Calu3 (cell line): Measurements from ENCODE around the gene KRT86. TPM values are rescaled to one million over a fixed set of nuclear protein-coding genes. Genes with fewer than 3 reads are reported as not detected.
"Not testable (repeated sequence)": the region's sequence is repeated elsewhere in the genome, so short reads cannot be mapped to it uniquely, and the experiment has no call there.

Source experiments
- BruUV-seq: library from RNA; stranded (reverse); fragments of 400-500 nt; replicated peaks from 2 replicates; lab custom pipeline; 2021; lab: Mats Ljungman, UMichigan
- CTCF ChIA-PET: fragments of 300-600 bp; sonication (Branson Sonifier 250); formaldehyde crosslinking; loops from one replicate; lab custom pipeline; 2022; ENCODE audit warnings: antibody characterized with exemption; lab: Charles Lee
- DNase-seq: peaks from one replicate; pipeline ENCODE4 v3.0.0; 2022
- H3K27ac Mint-ChIP-seq: one replicate; pipeline ENCODE4 v1.8.0; 2022; ENCODE audit warnings: mixed read lengths; ENCODE audit not compliant: unreplicated experiment
- H3K27me3 Mint-ChIP-seq: one replicate; pipeline ENCODE4 v1.8.0; 2022; ENCODE audit warnings: mixed read lengths; ENCODE audit not compliant: unreplicated experiment
- H3K36me3 Mint-ChIP-seq: one replicate; pipeline ENCODE4 v1.8.0; 2022; ENCODE audit warnings: mild to moderate bottlenecking, moderate library complexity, mixed read lengths; ENCODE audit not compliant: insufficient read depth, unreplicated experiment
- H3K4me1 Mint-ChIP-seq: one replicate; pipeline ENCODE4 v1.8.0; 2022; ENCODE audit warnings: mild to moderate bottlenecking, low read depth, mixed read lengths; ENCODE audit not compliant: unreplicated experiment
- H3K4me3 Mint-ChIP-seq: one replicate; pipeline ENCODE4 v1.8.0; 2022; ENCODE audit warnings: mild to moderate bottlenecking, low read depth, moderate library complexity, mixed read lengths; ENCODE audit not compliant: unreplicated experiment
- H3K9me3 Mint-ChIP-seq: one replicate; pipeline ENCODE4 v1.8.0; 2022; ENCODE audit warnings: low read depth, mixed read lengths; ENCODE audit not compliant: unreplicated experiment
- intact Hi-C: fragments of 100-400 bp; cut with micrococcal nuclease; formaldehyde crosslinking; loops from one replicate; pipeline ENCODE4 v1.10.0; 2022; ENCODE audit not compliant: unreplicated experiment
- total RNA-seq: library from RNA; stranded (reverse); gene quantifications from 2 replicates; pipeline ENCODE4 v1.2.3, GENCODE V29; 2022
- TF ChIP-seq, protein P1 (sequence below): fragments of 200-600 bp; IDR thresholded peaks from one replicate; pipeline ENCODE4 v1.8.0; 2022; ENCODE audit warnings: antibody characterized with exemption; ENCODE audit not compliant: unreplicated experiment

The KRT86 gene
- total RNA-seq, 1 experiment from 2014 or later: 3.6 TPM

DNA sequence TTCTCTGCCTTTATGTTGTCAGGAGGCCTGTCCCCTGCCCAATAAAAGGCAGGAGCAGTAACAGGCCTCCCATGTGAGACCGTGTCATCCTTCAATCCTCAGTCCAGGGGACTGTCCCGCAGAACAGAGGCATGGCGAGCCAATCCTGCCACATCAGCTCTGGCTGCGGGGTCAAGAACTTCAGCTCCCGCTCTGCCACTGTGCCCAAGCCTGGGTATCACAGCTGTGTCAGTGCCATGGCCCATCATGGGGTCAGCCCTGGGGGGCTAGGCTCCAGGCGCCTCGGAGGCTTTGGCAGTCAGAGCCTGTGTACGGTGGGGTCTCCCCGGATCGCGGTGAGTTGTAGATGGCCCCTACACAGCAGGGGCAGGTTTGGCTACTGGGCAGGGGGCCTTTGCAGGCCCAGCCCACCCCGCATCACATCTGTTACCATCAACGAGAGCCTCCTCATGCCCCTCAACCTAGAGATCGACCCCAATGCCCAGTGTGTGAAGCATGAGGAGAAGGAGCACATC lies 66.7 kb downstream of the KRT86 start:
- H3K36me3 Mint-ChIP-seq: peaks cover 6% of the 10 kb centered on the region
- TF ChIP-seq, protein P1, sequence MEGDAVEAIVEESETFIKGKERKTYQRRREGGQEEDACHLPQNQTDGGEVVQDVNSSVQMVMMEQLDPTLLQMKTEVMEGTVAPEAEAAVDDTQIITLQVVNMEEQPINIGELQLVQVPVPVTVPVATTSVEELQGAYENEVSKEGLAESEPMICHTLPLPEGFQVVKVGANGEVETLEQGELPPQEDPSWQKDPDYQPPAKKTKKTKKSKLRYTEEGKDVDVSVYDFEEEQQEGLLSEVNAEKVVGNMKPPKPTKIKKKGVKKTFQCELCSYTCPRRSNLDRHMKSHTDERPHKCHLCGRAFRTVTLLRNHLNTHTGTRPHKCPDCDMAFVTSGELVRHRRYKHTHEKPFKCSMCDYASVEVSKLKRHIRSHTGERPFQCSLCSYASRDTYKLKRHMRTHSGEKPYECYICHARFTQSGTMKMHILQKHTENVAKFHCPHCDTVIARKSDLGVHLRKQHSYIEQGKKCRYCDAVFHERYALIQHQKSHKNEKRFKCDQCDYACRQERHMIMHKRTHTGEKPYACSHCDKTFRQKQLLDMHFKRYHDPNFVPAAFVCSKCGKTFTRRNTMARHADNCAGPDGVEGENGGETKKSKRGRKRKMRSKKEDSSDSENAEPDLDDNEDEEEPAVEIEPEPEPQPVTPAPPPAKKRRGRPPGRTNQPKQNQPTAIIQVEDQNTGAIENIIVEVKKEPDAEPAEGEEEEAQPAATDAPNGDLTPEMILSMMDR: no peak
- H3K9me3 Mint-ChIP-seq: no peaks in the 10 kb centered on the region
- CTCF ChIA-PET: no interaction called here
- H3K27ac Mint-ChIP-seq: no peak overlapping the region
- peaks cover 17% of the 10 kb centered on the region for H3K27me3 Mint-ChIP-seq
- BruUV-seq: no TSS peak
- H3K4me3 Mint-ChIP-seq: no peak overlapping the region
- intact Hi-C loops: no loop called here
- no peak for DNase-seq
- H3K4me1 Mint-ChIP-seq: peaks cover 26% of the 10 kb centered on the region

DNA sequence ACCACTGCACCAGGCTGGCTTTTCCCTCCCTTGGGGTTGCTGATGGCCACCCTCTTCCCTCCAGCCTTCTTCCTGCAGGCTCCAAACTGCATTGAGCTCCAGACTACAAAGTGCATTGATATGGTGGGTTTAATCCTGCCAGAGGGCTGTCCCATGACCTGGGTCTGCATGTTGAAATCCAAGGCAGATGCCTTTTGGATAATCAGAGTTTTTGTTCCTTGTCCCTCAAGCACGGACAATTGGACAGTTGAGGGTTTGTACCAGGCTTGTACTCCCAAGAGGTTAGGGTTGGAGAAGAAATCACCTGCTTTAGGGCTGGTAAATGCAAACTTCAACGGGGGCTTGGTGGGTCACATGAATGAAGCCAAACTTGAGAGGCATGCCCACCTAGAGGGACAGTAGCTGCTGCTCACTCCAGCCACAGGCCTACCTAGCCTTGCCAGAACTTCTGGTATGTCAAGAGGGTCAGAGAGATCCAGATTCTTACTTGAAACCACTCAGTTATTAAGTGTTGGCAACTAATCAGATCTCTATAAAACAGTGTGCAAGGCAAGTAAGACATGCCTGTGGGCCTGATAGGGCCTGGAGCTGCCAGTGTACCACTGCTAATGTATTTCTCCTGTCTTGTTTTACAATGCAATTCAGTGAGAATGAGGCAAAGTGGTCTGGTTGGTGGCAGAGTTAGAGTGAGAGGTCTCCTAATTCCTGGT lies 68.5 kb downstream of the KRT86 start:
- H3K27ac Mint-ChIP-seq: no peak overlapping the region
- CTCF ChIA-PET: no interaction called here
- peaks cover 28% of the 10 kb centered on the region for H3K4me1 Mint-ChIP-seq
- TF ChIP-seq, protein P1: no peak
- H3K4me3 Mint-ChIP-seq: no peak overlapping the region
- no peaks in the 10 kb centered on the region for H3K9me3 Mint-ChIP-seq
- intact Hi-C loops: no loop called here
- DNase-seq: no peak
- H3K36me3 Mint-ChIP-seq: peaks cover 6% of the 10 kb centered on the region
- peaks cover 17% of the 10 kb centered on the region for H3K27me3 Mint-ChIP-seq
- BruUV-seq: no TSS peak

DNA sequence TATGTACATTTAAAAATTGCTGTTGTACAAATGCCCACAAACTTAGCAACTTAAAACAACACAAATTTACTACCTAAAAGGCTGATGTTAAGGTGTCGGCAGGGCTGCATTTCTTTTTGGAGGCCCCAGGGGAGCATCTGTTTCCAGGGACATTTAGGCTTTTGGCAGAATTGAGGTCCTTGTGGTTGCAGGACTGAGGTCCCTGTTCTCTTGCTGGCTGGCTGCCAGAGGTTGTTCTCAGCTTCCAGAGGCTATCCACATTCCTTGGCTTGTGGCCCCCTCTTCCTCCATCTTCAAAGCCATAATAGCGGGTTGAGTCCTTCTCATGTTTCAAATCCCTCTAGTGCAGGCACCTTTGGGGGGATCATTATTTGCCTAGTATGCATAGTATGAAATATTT lies 69.1 kb downstream of the KRT86 start:
- CTCF ChIA-PET: no interaction called here
- Mint-ChIP-seq H3K9me3 (no peaks in the 10 kb centered on the region), H3K27me3 (peaks cover 12% of the 10 kb centered on the region), H3K36me3 (peaks cover 6% of the 10 kb centered on the region), H3K4me3 (no peak overlapping the region), H3K27ac (no peak overlapping the region), H3K4me1 (peaks cover 28% of the 10 kb centered on the region)
- DNase-seq: no peak
- TF ChIP-seq, protein P1: no peak
- BruUV-seq: no TSS peak
- intact Hi-C loops: no loop called here

DNA sequence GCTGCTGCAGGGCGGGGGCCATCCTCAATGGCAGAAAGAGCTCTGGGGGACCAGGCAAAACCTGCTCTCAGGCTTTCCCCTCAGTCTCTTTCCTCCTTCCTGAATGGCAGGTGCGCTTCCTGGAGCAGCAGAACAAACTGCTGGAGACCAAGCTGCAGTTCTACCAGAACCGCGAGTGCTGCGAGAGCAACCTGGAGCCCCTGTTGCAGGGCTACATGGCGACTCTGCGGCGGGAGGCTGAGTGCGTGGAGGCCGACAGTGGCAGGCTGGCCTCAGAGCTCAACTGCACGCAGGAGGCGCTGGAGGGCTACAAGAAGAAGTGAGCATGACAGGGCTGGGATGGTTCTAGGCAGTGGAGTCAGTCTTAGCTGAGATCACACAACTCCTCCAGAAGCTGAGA lies 69.7 kb downstream of the KRT86 start:
- no peaks in the 10 kb centered on the region for H3K9me3 Mint-ChIP-seq
- H3K4me1 Mint-ChIP-seq: peaks cover 28% of the 10 kb centered on the region
- H3K27ac Mint-ChIP-seq: no peak overlapping the region
- no peak for DNase-seq
- peaks cover 6% of the 10 kb centered on the region for H3K36me3 Mint-ChIP-seq
- no TSS peak for BruUV-seq
- no peak overlapping the region for H3K4me3 Mint-ChIP-seq
- CTCF ChIA-PET: interaction anchor here (2.3 kb wide), 1 partner anchor 29 kb away, joined by 7 read pairs; no protein-coding TSS in a partner anchor
- intact Hi-C loops: no loop called here
- TF ChIP-seq, protein P1: no peak
- peaks cover 7% of the 10 kb centered on the region for H3K27me3 Mint-ChIP-seq

DNA sequence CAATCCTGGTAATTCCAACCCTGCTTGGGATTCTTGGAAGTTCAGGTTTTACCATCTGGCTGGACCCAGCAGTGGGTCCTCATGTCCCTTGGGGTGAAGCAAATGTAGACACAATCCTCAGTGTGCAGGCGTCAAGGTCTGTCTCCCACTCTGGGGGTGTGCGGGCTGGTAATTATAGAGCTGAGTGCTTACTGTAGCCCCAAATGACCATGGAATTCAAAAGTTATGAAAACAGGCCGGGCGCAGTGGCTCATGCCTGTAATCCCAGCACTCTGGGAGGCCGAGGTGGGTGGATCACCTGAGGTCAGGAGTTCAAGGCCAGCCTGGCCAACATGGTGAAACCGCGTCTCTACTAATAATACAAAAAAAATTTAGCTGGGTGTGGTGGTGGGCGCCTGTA lies 70.6 kb downstream of the KRT86 start:
- H3K27ac Mint-ChIP-seq, BruUV-seq, H3K9me3 Mint-ChIP-seq, H3K4me3 Mint-ChIP-seq, H3K27me3 Mint-ChIP-seq, intact Hi-C loops, H3K36me3 Mint-ChIP-seq, DNase-seq: not testable (repeated sequence)
- CTCF ChIA-PET: interaction anchor here (1.0 to 2.3 kb wide), 2 partner anchors 28 to 187 kb away, joined by 3 to 7 read pairs; no protein-coding TSS in a partner anchor
- peaks cover 28% of the 10 kb centered on the region for H3K4me1 Mint-ChIP-seq
